Endothelial cell of umbilical vein (primary cell): ENCODE measurements around the gene OSBPL10. TPM values are rescaled to one million over a fixed set of nuclear protein-coding genes. Genes with fewer than 3 reads are reported as not detected.

Experiments
- BruUV-seq: library from RNA; stranded (reverse); fragments of 400-500 nt; replicated peaks from 2 replicates; lab custom pipeline; 2021; lab: Mats Ljungman, UMichigan
- CTCF ChIA-PET: fragments of 300-600, 350-600 bp; sonication (Branson Sonifier 250); formaldehyde crosslinking; loops from one replicate; lab custom pipeline; 2021; ENCODE audit warnings: antibody characterized with exemption, inconsistent platforms; lab: Charles Lee
- POLR2A ChIA-PET: fragments of 300-600, 350-600 bp; sonication (Branson Sonifier 250); formaldehyde crosslinking; loops from one replicate; lab custom pipeline; 2021; ENCODE audit warnings: antibody characterized with exemption, inconsistent platforms; lab: Charles Lee
- DNase-seq: peaks from one replicate; pipeline ENCODE4 v3.0.0-alpha.2; 2011; ENCODE audit warnings: low read depth, low spot score
- FAIRE-seq: peaks from 2 replicates; lab custom pipeline; 2011; peaks lifted over from hg19 to GRCh38; lab: Jason Lieb, UNC
- H2AFZ ChIP-seq: 2 replicates; pipeline ENCODE4 v1.6.0; 2012; ENCODE audit warnings: low read depth, low read length, control low read depth, inconsistent platforms
- H3K27ac ChIP-seq: 2 replicates; pipeline ENCODE4 v1.5.1; 2011; ENCODE audit warnings: low read depth, mild to moderate bottlenecking, control low read depth, low read length, moderate library complexity; ENCODE audit not compliant: insufficient read depth
- H3K27me3 ChIP-seq, 2 experiments: 2 replicates each; pipeline versions ENCODE4 v1.6.0 to v1.6.1; 2011; ENCODE audit warnings: low read length in 2 of 2, mixed read lengths in 1 of 2; ENCODE audit not compliant: control insufficient read depth in 2 of 2, insufficient read depth in 2 of 2
- H3K36me3 ChIP-seq, 2 experiments: 2 replicates in 1 of 2; 3 replicates in 1 of 2; pipeline ENCODE4 v1.5.1; 2011; ENCODE audit warnings: low read length in 2 of 2, mild to moderate bottlenecking in 1 of 2, moderate library complexity in 1 of 2; ENCODE audit not compliant: control insufficient read depth in 2 of 2, insufficient read depth in 2 of 2; ENCODE audit errors: extremely low read depth in 1 of 2
- H3K4me1 ChIP-seq: 3 replicates; pipeline ENCODE4 v1.5.1; 2011; ENCODE audit warnings: mild to moderate bottlenecking, low read length; ENCODE audit not compliant: control insufficient read depth, insufficient read depth; ENCODE audit errors: extremely low read depth
- H3K4me2 ChIP-seq: 2 replicates; pipeline ENCODE4 v1.6.1; 2011; ENCODE audit warnings: low read length, control low read depth, mixed read lengths; ENCODE audit not compliant: insufficient read depth
- H3K4me3 ChIP-seq, 3 experiments: fragments of 200-600 bp in 1 of 3; sonication (generic), shearing (Covaris generic) in 1 of 3; replicated peaks in 1 of 3; 2 replicates each; pipeline ENCODE4 v1.5.1; 2011 to 2016; ENCODE audit warnings: control low read depth in 3 of 3, low read length in 3 of 3, mild to moderate bottlenecking in 2 of 3, inconsistent platforms in 1 of 3, low read depth in 1 of 3, moderate library complexity in 1 of 3; ENCODE audit not compliant: insufficient read depth in 1 of 3
- H3K79me2 ChIP-seq: 2 replicates; pipeline ENCODE4 v1.6.0; 2012; ENCODE audit warnings: low read length, inconsistent platforms; ENCODE audit not compliant: control insufficient read depth, insufficient read depth
- H3K9ac ChIP-seq: replicated peaks from 2 replicates; pipeline ENCODE3; 2011; ENCODE audit warnings: low read length, control low read depth; ENCODE audit not compliant: insufficient read depth; ENCODE audit errors: extremely low read depth
- H3K9me1 ChIP-seq: replicated peaks from 3 replicates; pipeline ENCODE4 v1.6.0; 2011; ENCODE audit warnings: mild to moderate bottlenecking, low read length; ENCODE audit not compliant: control insufficient read depth, insufficient read depth; ENCODE audit errors: extremely low read depth
- H3K9me3 ChIP-seq: replicated peaks from 2 replicates; pipeline ENCODE4 v1.5.1; 2012; ENCODE audit warnings: low read length, inconsistent platforms; ENCODE audit not compliant: control insufficient read depth, insufficient read depth
- H4K20me1 ChIP-seq: replicated peaks from 2 replicates; pipeline ENCODE3; 2011; ENCODE audit warnings: mild to moderate bottlenecking, low read length; ENCODE audit not compliant: control insufficient read depth, insufficient read depth; ENCODE audit errors: extremely low read depth
- EZH2 ChIP-seq: IDR thresholded peaks from 2 replicates; pipeline ENCODE4 v1.6.1; 2012; ENCODE audit warnings: borderline replicate concordance, low read depth, mild to moderate bottlenecking, moderate library complexity, low read length, inconsistent platforms; ENCODE audit not compliant: severe bottlenecking
- FOS ChIP-seq: IDR thresholded peaks from 2 replicates; pipeline ENCODE4 v1.6.1; 2011; ENCODE audit warnings: mild to moderate bottlenecking, low read length, moderate library complexity, borderline replicate concordance; ENCODE audit not compliant: insufficient read depth
- GATA2 ChIP-seq: IDR thresholded peaks from 2 replicates; pipeline ENCODE4 v1.7.0; 2011; ENCODE audit warnings: low read depth, mild to moderate bottlenecking, moderate library complexity, mixed read lengths, low read length; ENCODE audit not compliant: insufficient read length, insufficient read depth
- JUN ChIP-seq: IDR thresholded peaks from 2 replicates; pipeline ENCODE4 v1.6.1; 2011; ENCODE audit warnings: borderline replicate concordance, low read depth; ENCODE audit not compliant: insufficient read length, insufficient read depth
- MYC ChIP-seq: IDR thresholded peaks from one replicate; pipeline ENCODE4 v1.6.1; 2011; ENCODE audit warnings: mild to moderate bottlenecking, low read depth, low read length
- POLR2A ChIP-seq: IDR thresholded peaks from 2 replicates; pipeline ENCODE4 v1.6.1; 2012; ENCODE audit warnings: low read depth, mild to moderate bottlenecking, control low read depth, low read length
- dilution Hi-C: fragments of 300-500 bp; cut with MboI; formaldehyde crosslinking; loops from one replicate; pipeline ENCODE4 v1.15.0; 2019; ENCODE audit warnings: low sequenced_read_pairs; ENCODE audit not compliant: extremely low pct_ligation_motif_present
- intact Hi-C: fragments of 100-400 bp; cut with micrococcal nuclease; formaldehyde crosslinking; loops from one replicate; pipeline ENCODE4 v1.10.0; 2022
- polyA plus RNA-seq, 4 experiments: library from polyadenylated mRNA; depleted of rRNA in 3 of 4; stranded (reverse) in 3 of 4; unstranded in 1 of 4; fragments of >200 nt; gene quantifications; 2 replicates each; pipeline versions ENCODE4 v1.2.1 to v1.2.3, GENCODE V29; 2011 to 2012; ENCODE audit warnings: missing spikeins in 1 of 4
- total RNA-seq: library from RNA; stranded (reverse); gene quantifications from 2 replicates; pipeline ENCODE4 v1.2.3, GENCODE V29; 2021

OSBPL10 gene
- total and polyA plus RNA-seq, 2 donors (not counting 3 experiments of a cell fraction or from before 2014, with no cell fraction given): 10.8 to 47.6 TPM

GRCh38 chr3:31980530-31981205 is 394 bp downstream of the OSBPL10 start:
- no TSS peak for BruUV-seq
- peak overlapping the region; percentile 71 for H3K27ac ChIP-seq
- ChIA-PET CTCF (interaction anchor here (1.1 to 2.8 kb wide), 4 partner anchors 12 to 163 kb away, joined by 3 to 10 read pairs (median 6); no protein-coding TSS in a partner anchor), POLR2A (interaction anchor here (0.7 kb wide), 1 partner anchor 10 kb away, joined by 3 read pairs; no protein-coding TSS in a partner anchor)
- H3K9ac ChIP-seq: peak overlapping the region; percentile 74
- H3K4me1 ChIP-seq: peaks cover 17% of the 10 kb centered on the region
- peaks cover 3% of the 10 kb centered on the region for H4K20me1 ChIP-seq
- H3K9me1 ChIP-seq: no peaks in the 10 kb centered on the region
- TF ChIP-seq EZH2 (no peak), JUN (no peak), POLR2A (peak; percentile 88), FOS (no peak), MYC (no peak)
- dilution Hi-C loops: no loop called here
- H3K4me3 ChIP-seq: peak overlapping the region; percentile 27 to 94 (median 57)
- FAIRE-seq (peak; percentile 64), DNase-seq (peak; percentile 69)
- intact Hi-C loops: loop anchor here (1.0 to 2.0 kb wide), 6 partner anchors 12 to 212 kb away; partner anchors contain the start of gene GPD1L
- no peaks in the 10 kb centered on the region for H3K9me3 ChIP-seq
- peak overlapping the region; percentile 46 for H3K4me2 ChIP-seq
- peaks cover 21% of the 10 kb centered on the region for H3K79me2 ChIP-seq
- H2AFZ ChIP-seq: peak overlapping the region; percentile 97
- H3K27me3 ChIP-seq: no peaks in the 10 kb centered on the region
- no peaks in the 10 kb centered on the region for H3K36me3 ChIP-seq

DNA sequence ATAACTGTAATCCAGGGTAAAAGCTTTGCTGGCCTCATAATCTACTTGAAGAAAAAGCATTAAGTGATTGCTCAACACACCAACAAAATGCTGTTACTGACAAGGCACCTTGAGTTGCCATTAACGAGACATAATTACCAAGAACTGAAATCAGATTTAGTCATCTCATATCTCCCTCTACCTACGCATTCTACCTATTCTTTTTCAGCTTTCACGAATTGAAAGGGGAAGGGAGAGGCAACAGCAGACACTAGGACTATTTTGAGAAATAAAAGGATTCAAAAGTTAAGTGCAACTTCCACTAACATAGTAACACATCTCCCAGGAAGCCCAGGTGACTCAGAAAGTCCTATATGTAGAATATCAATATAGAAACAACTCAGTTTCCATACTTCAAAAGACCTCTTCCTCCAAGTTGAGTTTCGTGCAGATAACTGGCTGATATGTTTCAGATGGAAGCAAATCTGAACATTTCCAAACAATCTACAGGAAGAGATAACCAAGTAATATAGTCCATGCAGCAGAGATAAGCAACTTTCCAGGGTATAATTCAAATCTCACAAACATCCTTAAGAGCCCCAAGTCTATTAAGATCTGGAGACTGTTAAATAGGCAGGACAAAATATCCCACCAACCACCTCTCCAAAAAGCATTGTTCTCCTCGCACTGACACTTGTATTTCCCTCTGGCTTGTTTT is 1.9 kb downstream of the OSBPL10 start:
- peak; percentile 84 for FAIRE-seq
- BruUV-seq: TSS peak; percentile 21
- CTCF ChIA-PET: interaction anchor here (1.2 kb wide), 1 partner anchor 11 kb away, joined by 5 read pairs; no protein-coding TSS in a partner anchor

More for the DNA sequence above, 1.9 kb downstream of the OSBPL10 start:
- Histone ChIP-seq H3K4me1 (peaks cover 17% of the 10 kb centered on the region), H3K27me3 (no peaks in the 10 kb centered on the region), H3K9ac (no peak overlapping the region), H3K79me2 (peaks cover 25% of the 10 kb centered on the region), H3K4me2 (peak overlapping the region; percentile 65), H2AFZ (no peak overlapping the region), H3K27ac (peak overlapping the region; percentile 24), H4K20me1 (peaks cover 3% of the 10 kb centered on the region), H3K9me1 (no peaks in the 10 kb centered on the region), H3K36me3 (no peaks in the 10 kb centered on the region), H3K9me3 (no peaks in the 10 kb centered on the region), H3K4me3 (peak overlapping the region in 1 of 3 experiments; percentile 36)
- peak; percentile 77 for DNase-seq
- POLR2A ChIA-PET: no interaction called here
- peak; percentile 43 for TF ChIP-seq POLR2A
- TF ChIP-seq FOS: peak; percentile 11
- peak; percentile 84 for TF ChIP-seq GATA2
- no peak for TF ChIP-seq EZH2
- intact Hi-C loops (no loop called here), dilution Hi-C loops (no loop called here)
